ENCODE measurements around the gene VDAC1.

DNA sequence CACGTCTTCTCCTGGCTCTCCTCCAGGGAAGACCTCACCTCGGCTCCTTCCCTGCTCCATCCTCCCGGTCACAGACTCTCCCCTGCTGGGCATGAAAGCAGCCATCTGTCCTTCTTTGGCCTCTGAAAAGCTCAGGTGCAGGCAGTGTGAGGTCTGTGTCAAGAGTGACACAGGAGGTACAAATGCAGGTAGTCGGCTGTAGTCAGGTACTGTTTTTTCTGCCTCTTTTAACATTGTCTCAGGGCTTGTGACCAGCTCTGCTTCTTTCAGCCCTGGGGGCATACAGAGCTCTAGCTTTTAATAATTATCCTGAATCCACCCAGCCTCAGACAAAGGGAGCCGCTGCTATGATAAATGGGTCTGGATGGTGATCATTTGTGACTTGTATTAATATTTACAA is 82.8 kb downstream of the VDAC1 start:
- TF ChIP-seq CTCF (IDR thresholded peaks at IDR 0.05; ENCODE audit: insufficient read depth, low read length) (no peak), POLR2AphosphoS5 (IDR thresholded peaks at IDR 0.05; ENCODE audit: low read depth) (no peak)

All from HL-60 (cell line).